Measurements from ENCODE around the gene KLHL40.

- no peak for TF ChIP-seq POLR2A (IDR thresholded peaks at IDR 0.05)
- TF ChIP-seq, protein P1, sequence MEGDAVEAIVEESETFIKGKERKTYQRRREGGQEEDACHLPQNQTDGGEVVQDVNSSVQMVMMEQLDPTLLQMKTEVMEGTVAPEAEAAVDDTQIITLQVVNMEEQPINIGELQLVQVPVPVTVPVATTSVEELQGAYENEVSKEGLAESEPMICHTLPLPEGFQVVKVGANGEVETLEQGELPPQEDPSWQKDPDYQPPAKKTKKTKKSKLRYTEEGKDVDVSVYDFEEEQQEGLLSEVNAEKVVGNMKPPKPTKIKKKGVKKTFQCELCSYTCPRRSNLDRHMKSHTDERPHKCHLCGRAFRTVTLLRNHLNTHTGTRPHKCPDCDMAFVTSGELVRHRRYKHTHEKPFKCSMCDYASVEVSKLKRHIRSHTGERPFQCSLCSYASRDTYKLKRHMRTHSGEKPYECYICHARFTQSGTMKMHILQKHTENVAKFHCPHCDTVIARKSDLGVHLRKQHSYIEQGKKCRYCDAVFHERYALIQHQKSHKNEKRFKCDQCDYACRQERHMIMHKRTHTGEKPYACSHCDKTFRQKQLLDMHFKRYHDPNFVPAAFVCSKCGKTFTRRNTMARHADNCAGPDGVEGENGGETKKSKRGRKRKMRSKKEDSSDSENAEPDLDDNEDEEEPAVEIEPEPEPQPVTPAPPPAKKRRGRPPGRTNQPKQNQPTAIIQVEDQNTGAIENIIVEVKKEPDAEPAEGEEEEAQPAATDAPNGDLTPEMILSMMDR (IDR thresholded peaks at IDR 0.05), result no peak
These were observed 17.8 kb downstream of the KLHL40 start for GRCh38 chr3:42702982-42703694.

Measured in thyroid gland (tissue), 4 donors.